Naive B cell (primary cell): ENCODE measurements around the gene TSPAN3. TPM values are rescaled to one million over a fixed set of nuclear protein-coding genes. Genes with fewer than 3 reads are reported as not detected.

Experiments
- ATAC-seq, 2 donors: fragments of 150-1000 bp; cut with Tn5 transposase; 2 replicates each; pipeline ENCODE4 v1.10.0; 2021; ENCODE audit warnings: low read depth in 2 of 2, mild to moderate bottlenecking in 2 of 2, moderate library complexity in 2 of 2
- DNase-seq: peaks from one replicate; pipeline ENCODE4 v3.0.0; 2022
- H3K27ac Mint-ChIP-seq, 6 donors: one replicate each; pipeline ENCODE4 v1.8.0; 2020 to 2022; ENCODE audit warnings: mild to moderate bottlenecking in 6 of 6, mixed read lengths in 6 of 6, moderate library complexity in 5 of 6, inconsistent platforms in 2 of 6
- H3K27me3 Mint-ChIP-seq, 3 donors: one replicate each; pipeline ENCODE4 v1.8.0; 2021 to 2022; ENCODE audit warnings: mixed read lengths in 3 of 3, mild to moderate bottlenecking in 1 of 3
- H3K36me3 Mint-ChIP-seq, 2 donors: one replicate each; pipeline ENCODE4 v1.8.0; 2020 to 2022; ENCODE audit warnings: mixed read lengths in 2 of 2, inconsistent platforms in 1 of 2, mild to moderate bottlenecking in 1 of 2
- H3K4me1 Mint-ChIP-seq, 3 donors: one replicate each; pipeline ENCODE4 v1.8.0; 2020 to 2022; ENCODE audit warnings: mixed read lengths in 3 of 3, inconsistent platforms in 1 of 3, mild to moderate bottlenecking in 1 of 3, moderate library complexity in 1 of 3
- H3K4me3 Mint-ChIP-seq, 8 donors: one replicate each; pipeline ENCODE4 v1.8.0; 2020 to 2022; ENCODE audit warnings: mild to moderate bottlenecking in 8 of 8, mixed read lengths in 8 of 8, moderate library complexity in 8 of 8, inconsistent platforms in 2 of 8
- H3K9me3 Mint-ChIP-seq, 7 donors: one replicate each; pipeline ENCODE4 v1.8.0; 2020 to 2022; ENCODE audit warnings: mixed read lengths in 7 of 7, mild to moderate bottlenecking in 5 of 7, inconsistent platforms in 2 of 7, moderate library complexity in 1 of 7
- polyA plus RNA-seq, 6 donors: library from polyadenylated mRNA; unstranded; fragments of 300-500 nt; fragmentation: Illumina TruSeq; gene quantifications; one replicate each; pipeline ENCODE4 v1.2.3, GENCODE V29; 2021; ENCODE audit warnings: low read depth in 6 of 6

The TSPAN3 gene
- polyA plus RNA-seq, 6 donors from 2014 or later: 418 to 685 (median 569) TPM

- Mint-ChIP-seq H3K4me1 (peaks cover 36 to 52% (median 42%) of the 10 kb centered on the region in 3 donors), H3K9me3 (peaks cover 0 to 4% (median 0%) of the 10 kb centered on the region in 7 donors), H3K4me3 (no peak overlapping the region), H3K27me3 (no peaks in the 10 kb centered on the region), H3K36me3 (peaks cover 23 to 37% of the 10 kb centered on the region in 2 donors), H3K27ac (peak overlapping the region; percentile 3 to 84 (median 72))
- ATAC-seq (no peak), DNase-seq (no peak)
These were observed 28.5 kb downstream of the TSPAN3 start for GRCh38 chr15:77042245-77042919.

- ATAC-seq: peak in 1 of 2 donors; percentile 64
- H3K36me3 Mint-ChIP-seq: peaks cover 12 to 40% of the 10 kb centered on the region in 2 donors
- no peak overlapping the region for H3K4me3 Mint-ChIP-seq
- peak overlapping the region in 5 of 6 donors; percentile 23 to 84 (median 75) for H3K27ac Mint-ChIP-seq
- peaks cover 37 to 56% (median 44%) of the 10 kb centered on the region in 3 donors for H3K4me1 Mint-ChIP-seq
- no peak for DNase-seq
- no peaks in the 10 kb centered on the region for H3K27me3 Mint-ChIP-seq
- H3K9me3 Mint-ChIP-seq: peaks cover 0 to 7% (median 0%) of the 10 kb centered on the region in 7 donors
These were observed 30.2 kb downstream of the TSPAN3 start for GRCh38 chr15:77040673-77041072.

- H3K36me3 Mint-ChIP-seq: peaks cover 5 to 32% of the 10 kb centered on the region in 2 donors
- no peak for ATAC-seq
These were observed 31.1 kb downstream of the TSPAN3 start for GRCh38 chr15:77039848-77040247.

DNA sequence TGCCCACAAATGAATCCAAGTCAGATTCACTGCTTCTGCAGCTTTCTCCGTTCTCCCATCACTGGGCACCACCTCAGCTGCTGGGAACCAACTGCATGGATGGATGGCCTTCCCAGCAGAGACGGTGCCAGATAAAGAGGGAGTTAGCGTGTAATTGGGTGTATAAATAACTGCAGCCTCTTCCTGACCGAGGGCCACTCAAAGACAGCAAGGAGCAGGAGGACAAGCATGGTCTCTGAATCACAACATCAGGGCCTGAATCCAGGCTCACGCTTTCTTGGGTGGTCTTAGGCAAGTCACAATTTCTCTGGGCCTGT, 31.7 kb downstream of the TSPAN3 start:
- DNase-seq (no peak), ATAC-seq (no peak)
- peak overlapping the region in 1 of 8 donors; percentile 21 for H3K4me3 Mint-ChIP-seq
- H3K36me3 Mint-ChIP-seq: peaks cover 5 to 29% of the 10 kb centered on the region in 2 donors
- H3K9me3 Mint-ChIP-seq: peaks cover 0 to 7% (median 0%) of the 10 kb centered on the region in 7 donors
- H3K4me1 Mint-ChIP-seq: peaks cover 25 to 54% (median 42%) of the 10 kb centered on the region in 3 donors
- peak overlapping the region in 1 of 6 donors; percentile 67 for H3K27ac Mint-ChIP-seq
- H3K27me3 Mint-ChIP-seq: no peaks in the 10 kb centered on the region

More at GRCh38 chr15:77039848-77040247, 31.1 kb downstream of the TSPAN3 start:
- no peak for DNase-seq
- Mint-ChIP-seq H3K27me3 (no peaks in the 10 kb centered on the region), H3K4me3 (peak overlapping the region in 1 of 8 donors; percentile 21), H3K9me3 (peaks cover 0 to 7% (median 0%) of the 10 kb centered on the region in 7 donors), H3K27ac (no peak overlapping the region), H3K4me1 (peaks cover 29 to 50% (median 36%) of the 10 kb centered on the region in 3 donors)

DNA sequence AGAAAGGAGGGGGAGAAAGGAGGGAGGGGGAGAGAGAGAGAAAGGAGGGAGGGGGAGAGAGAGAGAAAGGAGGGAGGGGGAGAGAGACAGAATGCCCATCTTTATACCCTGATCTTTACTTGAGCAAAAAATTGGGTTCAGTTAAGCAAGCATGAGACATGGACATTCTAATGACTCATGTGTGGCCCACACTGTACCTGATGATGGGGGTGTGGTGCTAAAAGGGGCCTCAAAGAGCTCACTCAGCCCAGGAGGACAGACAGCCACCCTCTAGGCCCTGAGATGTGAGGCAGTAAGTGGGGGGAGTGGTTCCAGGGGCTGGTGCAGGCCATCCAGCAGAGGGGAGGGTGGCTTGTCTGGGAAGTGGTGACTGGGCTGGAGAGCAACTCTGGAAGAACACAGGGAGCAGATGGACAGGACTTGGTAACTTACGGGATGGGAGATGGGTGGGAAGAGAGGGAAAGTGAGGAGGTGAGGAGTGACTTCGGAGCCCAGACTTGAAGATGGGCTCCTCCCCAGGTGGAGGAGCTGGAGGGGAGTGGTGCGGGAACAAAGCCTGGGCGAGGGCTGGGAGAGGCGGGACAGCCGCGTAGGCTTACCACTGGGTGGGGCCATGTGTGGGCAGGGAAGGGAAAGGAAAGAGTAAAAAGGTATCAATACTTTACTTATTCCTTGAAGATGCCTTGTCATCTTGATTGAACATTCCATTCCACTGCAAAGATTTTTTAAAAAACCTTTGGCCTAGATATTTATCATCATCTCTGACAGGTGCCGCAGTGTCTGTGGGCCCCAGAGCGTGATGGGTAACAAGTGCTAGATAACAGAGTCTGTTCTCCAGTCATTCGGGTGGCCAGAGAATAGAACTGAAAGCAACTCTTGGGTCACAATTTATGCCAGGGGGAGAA, 32.3 kb downstream of the TSPAN3 start:
- H3K36me3 Mint-ChIP-seq: peaks cover 5 to 24% of the 10 kb centered on the region in 2 donors
- H3K27ac Mint-ChIP-seq: peak overlapping the region in 2 of 6 donors; percentile 78 to 90
- ATAC-seq: no peak
- H3K27me3 Mint-ChIP-seq: no peaks in the 10 kb centered on the region
- H3K4me1 Mint-ChIP-seq: peaks cover 20 to 51% (median 44%) of the 10 kb centered on the region in 3 donors
- H3K4me3 Mint-ChIP-seq: peak overlapping the region in 1 of 8 donors; percentile 30
- peaks cover 0 to 7% (median 0%) of the 10 kb centered on the region in 7 donors for H3K9me3 Mint-ChIP-seq
- DNase-seq: no peak

DNA sequence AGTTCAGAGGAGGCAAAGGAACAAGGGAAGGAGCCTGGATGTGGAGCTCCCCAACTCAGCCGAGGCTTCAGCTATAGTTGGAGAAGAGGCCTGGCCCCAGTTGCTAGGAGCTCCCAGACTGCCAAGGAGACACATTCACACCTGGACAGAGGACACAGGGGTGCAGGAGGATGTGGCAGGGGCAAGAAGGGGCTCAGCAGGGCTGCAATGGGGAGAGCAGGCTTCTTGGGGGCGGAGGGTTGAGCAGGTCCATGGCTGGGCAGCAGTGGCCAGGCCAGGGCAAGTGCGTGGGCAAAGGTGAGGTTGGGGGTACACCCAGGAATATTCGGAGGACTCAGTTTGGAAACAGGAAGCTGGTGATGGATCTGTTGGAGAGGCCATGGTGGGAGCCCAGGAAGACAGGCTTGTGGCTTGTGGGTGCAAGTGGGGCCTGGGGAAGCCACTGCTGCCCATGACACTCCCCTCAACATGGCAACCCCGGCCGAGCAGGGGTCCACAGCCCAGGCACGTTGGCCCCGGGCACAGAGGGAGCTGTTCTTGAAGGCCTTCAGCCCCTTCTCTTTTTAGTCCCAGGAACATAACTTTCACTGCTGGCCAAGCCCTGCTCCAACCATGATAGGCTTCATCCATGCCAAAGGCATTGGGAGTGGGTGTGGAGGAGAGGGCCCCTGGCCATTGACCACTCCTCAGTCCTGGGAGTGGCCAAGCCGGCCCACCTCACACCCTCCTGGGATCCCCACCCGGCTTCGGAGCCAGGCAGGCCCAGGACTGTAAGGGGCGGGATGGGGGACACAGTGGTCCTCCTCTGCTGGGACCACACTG, 33.3 kb downstream of the TSPAN3 start:
- H3K27me3 Mint-ChIP-seq: no peaks in the 10 kb centered on the region
- peaks cover 19 to 44% (median 37%) of the 10 kb centered on the region in 3 donors for H3K4me1 Mint-ChIP-seq
- no peak for DNase-seq
- H3K9me3 Mint-ChIP-seq: peaks cover 0 to 7% (median 0%) of the 10 kb centered on the region in 7 donors
- peaks cover 5 to 14% of the 10 kb centered on the region in 2 donors for H3K36me3 Mint-ChIP-seq
- no peak for ATAC-seq
- H3K4me3 Mint-ChIP-seq: peak overlapping the region in 2 of 8 donors; percentile 43 to 57
- peak overlapping the region in 4 of 6 donors; percentile 29 to 90 (median 78) for H3K27ac Mint-ChIP-seq

DNA sequence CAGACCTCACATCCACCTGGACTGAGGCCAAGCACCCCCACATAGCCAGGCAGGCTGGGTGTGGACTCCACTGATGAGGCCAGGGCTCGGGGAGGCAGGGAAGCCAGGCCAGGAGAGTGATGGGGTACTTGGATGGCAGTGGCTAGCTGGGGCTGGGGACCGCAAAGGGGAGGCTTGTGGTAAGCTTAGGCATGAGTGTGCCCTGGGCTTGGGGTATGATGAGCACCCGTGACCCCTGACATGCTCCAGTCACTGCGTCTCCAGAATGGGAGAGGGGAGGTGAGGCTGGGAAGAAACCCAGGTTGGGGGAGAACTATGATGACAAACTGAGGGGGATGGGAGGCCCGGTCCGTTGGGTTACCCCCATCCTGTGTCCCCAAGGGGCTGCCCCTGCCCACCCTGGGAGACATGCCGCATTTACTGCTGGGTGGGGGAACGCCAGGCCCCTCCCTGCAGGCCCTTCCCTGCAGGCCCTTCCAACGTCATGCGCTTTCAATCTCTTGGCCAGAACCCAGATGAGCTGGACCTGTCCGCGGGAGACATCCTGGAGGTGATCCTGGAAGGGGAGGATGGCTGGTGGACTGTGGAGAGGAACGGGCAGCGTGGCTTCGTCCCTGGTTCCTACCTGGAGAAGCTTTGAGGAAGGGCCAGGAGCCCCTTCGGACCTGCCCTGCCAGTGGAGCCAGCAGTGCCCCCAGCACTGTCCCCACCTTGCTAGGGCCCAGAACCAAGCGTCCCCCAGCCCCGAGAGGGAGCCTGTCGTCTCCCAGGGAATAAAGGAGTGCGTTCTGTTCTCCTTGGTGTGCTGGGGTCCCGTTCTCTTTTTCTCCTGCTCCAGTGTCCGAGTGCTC, 34.1 kb downstream of the TSPAN3 start:
- Mint-ChIP-seq H3K4me3 (peak overlapping the region in 1 of 8 donors; percentile 43), H3K27ac (peak overlapping the region in 4 of 6 donors; percentile 42 to 90 (median 63)), H3K9me3 (peaks cover 0 to 7% (median 0%) of the 10 kb centered on the region in 7 donors), H3K27me3 (no peaks in the 10 kb centered on the region), H3K4me1 (peaks cover 13 to 40% (median 32%) of the 10 kb centered on the region in 3 donors), H3K36me3 (peaks cover 5 to 8% of the 10 kb centered on the region in 2 donors)
- ATAC-seq (no peak), DNase-seq (no peak)

GRCh38 chr15:77035999-77036471, 34.9 kb downstream of the TSPAN3 start:
- peaks cover 0 to 7% (median 0%) of the 10 kb centered on the region in 7 donors for H3K9me3 Mint-ChIP-seq
- H3K4me3 Mint-ChIP-seq: peak overlapping the region in 2 of 8 donors; percentile 3 to 83
- peaks cover 5 to 8% of the 10 kb centered on the region in 2 donors for H3K36me3 Mint-ChIP-seq
- DNase-seq (no peak), ATAC-seq (no peak)
- H3K4me1 Mint-ChIP-seq: peaks cover 15 to 42% (median 35%) of the 10 kb centered on the region in 3 donors
- no peaks in the 10 kb centered on the region for H3K27me3 Mint-ChIP-seq
- H3K27ac Mint-ChIP-seq: peak overlapping the region in 4 of 6 donors; percentile 42 to 94 (median 66)

DNA sequence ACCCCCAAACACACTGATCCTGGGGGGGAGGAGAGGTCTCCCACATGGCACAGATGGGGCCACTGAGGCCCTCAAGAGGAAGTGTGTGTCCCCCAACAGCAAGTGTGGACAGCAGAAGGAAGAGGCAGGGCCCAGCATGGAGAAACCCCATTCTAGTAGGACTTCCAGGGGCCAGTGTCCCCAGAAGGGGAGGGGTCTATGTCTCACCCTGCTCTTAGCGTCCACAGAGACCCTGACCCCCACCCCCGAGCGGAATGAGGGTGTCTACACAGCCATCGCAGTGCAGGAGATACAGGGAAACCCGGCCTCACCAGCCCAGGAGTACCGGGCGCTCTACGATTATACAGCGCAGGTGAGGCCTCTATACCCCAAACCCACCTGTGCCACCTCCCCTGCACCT, 35.3 kb downstream of the TSPAN3 start:
- H3K4me1 Mint-ChIP-seq: peaks cover 13 to 38% (median 33%) of the 10 kb centered on the region in 3 donors
- peaks cover under 1 to 8% of the 10 kb centered on the region in 2 donors for H3K36me3 Mint-ChIP-seq
- ATAC-seq (no peak), DNase-seq (no peak)
- H3K9me3 Mint-ChIP-seq: peaks cover 0 to 5% (median 0%) of the 10 kb centered on the region in 7 donors
- H3K27ac Mint-ChIP-seq: peak overlapping the region in 3 of 6 donors; percentile 42 to 94 (median 78)
- peak overlapping the region in 1 of 8 donors; percentile 83 for H3K4me3 Mint-ChIP-seq
- H3K27me3 Mint-ChIP-seq: no peaks in the 10 kb centered on the region

GRCh38 chr15:77034695-77035489, 36.0 kb downstream of the TSPAN3 start:
- Mint-ChIP-seq H3K36me3 (peaks cover 0 to 8% of the 10 kb centered on the region in 2 donors), H3K4me3 (no peak overlapping the region), H3K27me3 (no peaks in the 10 kb centered on the region), H3K4me1 (peaks cover 15 to 43% (median 35%) of the 10 kb centered on the region in 3 donors), H3K9me3 (peaks cover 0 to 4% (median 0%) of the 10 kb centered on the region in 7 donors), H3K27ac (peak overlapping the region in 4 of 6 donors; percentile 56 to 96 (median 85))
- ATAC-seq (peak; percentile 30 to 47), DNase-seq (peak; percentile 40)
